Mesothelial cell of epicardium (in vitro differentiated cells): Measurements from ENCODE around the gene MDK. TPM values are rescaled to one million over a fixed set of nuclear protein-coding genes. Genes with fewer than 3 reads are reported as not detected.
A peak's percentile ranks its signal among the peaks of the same experiment; 100 is the strongest.

Experiments
- DNase-seq, 2 experiments: peaks; one replicate each; pipeline ENCODE4 v3.0.0; 2021; ENCODE audit warnings: low spot score in 2 of 2; ENCODE audit not compliant: unreplicated experiment in 2 of 2
- H3K27ac Mint-ChIP-seq: 2 replicates; pipeline ENCODE4 v1.8.0; 2021; ENCODE audit warnings: mixed read lengths
- H3K27me3 Mint-ChIP-seq: 2 replicates; pipeline ENCODE4 v1.8.0; 2021; ENCODE audit warnings: low read depth, mixed read lengths
- H3K36me3 Mint-ChIP-seq: 2 replicates; pipeline ENCODE4 v1.8.0; 2021; ENCODE audit warnings: mixed read lengths
- H3K4me1 Mint-ChIP-seq: 2 replicates; pipeline ENCODE4 v1.8.0; 2021; ENCODE audit warnings: mixed read lengths
- H3K4me3 Mint-ChIP-seq: 2 replicates; pipeline ENCODE4 v1.8.0; 2021; ENCODE audit warnings: mild to moderate bottlenecking, moderate library complexity, mixed read lengths
- H3K9me3 Mint-ChIP-seq: 2 replicates; pipeline ENCODE4 v1.8.0; 2021; ENCODE audit warnings: mixed read lengths
- total RNA-seq: library from RNA; stranded (reverse); gene quantifications from 3 replicates; pipeline ENCODE4 v1.2.1, GENCODE V29; 2021
- TF ChIP-seq, protein P1 (sequence below): fragments of 200-600 bp; sonication (generic); IDR thresholded peaks from one replicate; pipeline ENCODE4 v1.5.0; 2021; ENCODE audit warnings: antibody characterized with exemption; ENCODE audit not compliant: unreplicated experiment

Gene MDK
- total RNA-seq, 1 donor from 2014 or later, result 1,586 TPM

DNA sequence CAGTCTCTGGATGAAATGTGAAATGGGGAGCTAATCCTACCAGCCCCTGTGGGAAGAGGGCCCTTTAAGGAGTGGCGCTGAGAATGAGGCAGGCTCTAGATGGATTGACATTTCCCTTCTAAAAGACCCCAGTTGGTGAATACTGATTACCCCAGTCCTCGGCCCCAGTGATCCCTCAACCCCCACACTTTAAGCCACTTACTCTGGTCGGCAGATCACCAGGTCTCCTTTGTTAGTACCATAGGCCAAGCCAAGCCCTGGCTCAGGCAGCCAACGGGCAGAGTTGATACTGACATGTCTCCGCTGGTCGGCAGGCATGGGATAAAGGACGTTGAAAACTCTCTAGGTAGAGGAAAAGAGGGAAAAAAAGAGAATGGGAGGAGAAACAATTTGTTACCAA, 36.2 kb downstream of the MDK start:
- Mint-ChIP-seq H3K4me3 (no peak overlapping the region), H3K4me1 (peaks cover 2% of the 10 kb centered on the region), H3K9me3 (no peaks in the 10 kb centered on the region), H3K36me3 (peaks cover 26% of the 10 kb centered on the region), H3K27ac (peak overlapping the region; percentile 30), H3K27me3 (no peaks in the 10 kb centered on the region)
- TF ChIP-seq, protein P1, sequence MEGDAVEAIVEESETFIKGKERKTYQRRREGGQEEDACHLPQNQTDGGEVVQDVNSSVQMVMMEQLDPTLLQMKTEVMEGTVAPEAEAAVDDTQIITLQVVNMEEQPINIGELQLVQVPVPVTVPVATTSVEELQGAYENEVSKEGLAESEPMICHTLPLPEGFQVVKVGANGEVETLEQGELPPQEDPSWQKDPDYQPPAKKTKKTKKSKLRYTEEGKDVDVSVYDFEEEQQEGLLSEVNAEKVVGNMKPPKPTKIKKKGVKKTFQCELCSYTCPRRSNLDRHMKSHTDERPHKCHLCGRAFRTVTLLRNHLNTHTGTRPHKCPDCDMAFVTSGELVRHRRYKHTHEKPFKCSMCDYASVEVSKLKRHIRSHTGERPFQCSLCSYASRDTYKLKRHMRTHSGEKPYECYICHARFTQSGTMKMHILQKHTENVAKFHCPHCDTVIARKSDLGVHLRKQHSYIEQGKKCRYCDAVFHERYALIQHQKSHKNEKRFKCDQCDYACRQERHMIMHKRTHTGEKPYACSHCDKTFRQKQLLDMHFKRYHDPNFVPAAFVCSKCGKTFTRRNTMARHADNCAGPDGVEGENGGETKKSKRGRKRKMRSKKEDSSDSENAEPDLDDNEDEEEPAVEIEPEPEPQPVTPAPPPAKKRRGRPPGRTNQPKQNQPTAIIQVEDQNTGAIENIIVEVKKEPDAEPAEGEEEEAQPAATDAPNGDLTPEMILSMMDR, result no peak
- DNase-seq, result no peak

DNA sequence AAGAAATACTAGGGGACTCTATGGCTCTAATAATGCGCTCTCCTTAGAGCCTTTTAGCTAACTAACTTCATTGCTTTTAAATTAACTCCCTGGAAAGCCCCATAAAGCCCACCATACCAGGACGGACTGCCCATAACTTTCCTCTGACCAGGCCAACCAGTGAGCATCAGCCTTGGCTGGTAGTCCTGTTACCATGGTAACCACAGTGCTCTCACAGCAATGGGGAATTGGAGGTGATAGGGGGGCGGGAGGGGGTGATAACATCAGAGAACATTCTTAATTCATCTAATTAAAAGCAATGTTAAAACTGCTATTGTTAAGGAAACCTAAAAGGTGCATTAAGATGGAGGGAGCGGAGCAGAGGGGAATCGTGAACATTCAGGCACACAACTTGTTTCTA, 37.3 kb downstream of the MDK start:
- Mint-ChIP-seq H3K9me3 (no peaks in the 10 kb centered on the region), H3K4me3 (no peak overlapping the region), H3K36me3 (peaks cover 25% of the 10 kb centered on the region), H3K27me3 (no peaks in the 10 kb centered on the region), H3K4me1 (peaks cover 3% of the 10 kb centered on the region), H3K27ac (no peak overlapping the region)
- TF ChIP-seq, protein P1, result no peak
- DNase-seq, result no peak

DNA sequence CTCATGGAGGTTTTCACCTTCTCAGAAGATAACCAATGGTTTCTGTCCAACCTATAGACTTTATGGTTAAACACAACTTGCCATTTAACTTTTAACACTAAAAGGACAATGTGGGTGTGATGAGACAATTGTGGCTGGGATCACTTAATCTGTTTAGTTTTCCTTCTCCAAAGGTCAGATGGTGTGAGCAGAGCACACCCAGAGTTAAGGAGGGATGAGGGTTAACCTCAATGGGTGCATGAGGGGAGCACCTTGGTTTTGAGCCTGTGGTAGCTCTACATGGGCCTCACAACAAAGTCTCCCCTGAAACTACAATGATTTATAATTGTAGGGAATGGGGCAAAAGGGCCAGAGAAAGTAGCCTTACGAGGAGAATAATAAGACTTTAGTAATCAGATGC, 39.0 kb downstream of the MDK start:
- DNase-seq, result no peak
- H3K4me1 Mint-ChIP-seq, result peaks cover 3% of the 10 kb centered on the region
- H3K4me3 Mint-ChIP-seq, result no peak overlapping the region
- H3K27me3 Mint-ChIP-seq, result no peaks in the 10 kb centered on the region
- H3K27ac Mint-ChIP-seq, result no peak overlapping the region
- H3K9me3 Mint-ChIP-seq, result no peaks in the 10 kb centered on the region
- TF ChIP-seq, protein P1, result no peak
- H3K36me3 Mint-ChIP-seq, result peaks cover 12% of the 10 kb centered on the region

DNA sequence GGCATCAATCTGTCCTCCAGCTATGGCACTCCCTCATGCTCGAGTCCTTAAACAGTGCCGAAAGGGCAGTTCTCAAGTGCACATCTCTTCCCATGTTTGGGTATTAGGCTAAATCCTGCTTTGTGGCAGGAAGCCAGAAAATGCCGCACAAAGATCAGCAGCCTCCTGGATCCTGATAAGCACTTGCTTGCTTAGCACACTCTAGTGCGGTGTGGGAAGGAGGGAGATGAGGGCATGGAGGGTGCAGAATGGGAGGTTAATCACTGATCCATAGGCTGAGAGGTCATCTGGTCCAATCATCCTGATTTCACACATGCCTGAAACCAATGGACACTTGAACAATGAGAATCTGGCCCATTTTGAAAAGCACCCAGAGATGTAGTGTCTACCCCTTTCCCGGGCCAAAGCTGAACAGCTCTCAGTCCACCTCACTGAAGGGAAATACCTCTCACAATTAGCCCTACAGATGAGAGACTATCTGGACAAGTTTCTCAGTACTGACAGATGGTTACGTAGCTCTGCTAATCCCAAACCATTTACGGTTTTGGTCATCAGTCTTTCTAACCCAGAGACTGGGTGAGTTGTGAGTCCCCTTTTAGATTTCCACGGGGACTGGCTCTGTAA, 39.9 kb downstream of the MDK start:
- Mint-ChIP-seq H3K27ac (no peak overlapping the region), H3K4me3 (no peak overlapping the region), H3K36me3 (peaks cover 7% of the 10 kb centered on the region), H3K9me3 (no peaks in the 10 kb centered on the region), H3K27me3 (no peaks in the 10 kb centered on the region), H3K4me1 (peaks cover 3% of the 10 kb centered on the region)
- no peak for DNase-seq
- TF ChIP-seq, protein P1, result no peak

DNA sequence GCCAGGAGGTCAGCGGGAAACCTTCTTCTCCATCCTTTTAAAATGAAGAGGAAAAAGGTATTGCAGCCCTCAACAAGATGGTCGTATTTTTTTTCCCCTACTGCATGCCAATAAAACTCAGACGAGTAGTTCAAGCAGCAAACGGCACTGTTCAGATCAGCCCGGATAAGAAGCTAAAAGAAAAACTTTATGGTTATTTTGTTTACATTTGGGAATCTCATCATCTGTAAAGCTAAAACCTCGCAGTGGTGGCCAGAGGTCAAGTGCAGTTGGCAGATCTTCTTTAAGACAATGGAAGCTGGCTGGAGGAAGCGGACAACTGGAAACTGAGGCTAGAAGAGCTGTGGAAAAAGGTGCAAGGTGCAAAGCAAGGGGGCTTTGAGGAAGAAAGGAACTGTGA, 41.1 kb downstream of the MDK start:
- Mint-ChIP-seq H3K4me3 (no peak overlapping the region), H3K9me3 (no peaks in the 10 kb centered on the region), H3K4me1 (peaks cover 3% of the 10 kb centered on the region), H3K27ac (no peak overlapping the region), H3K36me3 (peaks cover 1% of the 10 kb centered on the region), H3K27me3 (no peaks in the 10 kb centered on the region)
- no peak for DNase-seq
- TF ChIP-seq, protein P1, result no peak
